Measurements from ENCODE around the gene BANF1.

The BANF1 gene

GRCh38 chr11:66013762-66014100 is 11.4 kb downstream of the BANF1 start:
- Histone ChIP-seq H3K27me3 (ENCODE audit: insufficient read depth, low read length, poor library complexity) (no peaks in the 10 kb centered on the region), H2AFZ (ENCODE audit: low read depth, low read length) (no peak overlapping the region), H3K4me3 (ENCODE audit: low read depth in 1 of 2, low read length in 2 of 2) (no peak overlapping the region), H4K20me1 (ENCODE audit: insufficient read depth, low read length) (peaks cover 3% of the 10 kb centered on the region; the same call in 1 of the 2 replicates), H3K4me1 (ENCODE audit: insufficient read depth, low read length) (no peaks in the 10 kb centered on the region), H3K9me3 (ENCODE audit: insufficient read depth, low read length, severe bottlenecking) (no peaks in the 10 kb centered on the region), H3K79me2 (ENCODE audit: insufficient read depth, low read length) (no peaks in the 10 kb centered on the region), H3K4me2 (ENCODE audit: insufficient read depth, low read length) (no peak overlapping the region), H3K36me3 (ENCODE audit: insufficient read depth, low read length) (no peaks in the 10 kb centered on the region), H3K27ac (ENCODE audit: low read length) (no peak overlapping the region), H3K9ac (ENCODE audit: low read depth, low read length) (no peak overlapping the region)
- DNase-seq = no peak
- ATAC-seq (ENCODE audit: insufficient read depth, low read depth) = no peak
- TF ChIP-seq CTCF (IDR thresholded peaks at IDR 0.05; ENCODE audit: borderline replicate concordance, extremely low read depth, low read length, poor library complexity, severe bottlenecking) (no peak), EZH2 (IDR thresholded peaks at IDR 0.05; ENCODE audit: borderline replicate concordance, low read depth, low read length, severe bottlenecking) (no peak)

GRCh38 chr11:66014804-66015453 is 12.6 kb downstream of the BANF1 start:
- Histone ChIP-seq H4K20me1 (ENCODE audit: insufficient read depth, low read length) (peaks cover 3% of the 10 kb centered on the region; the same call in 1 of the 2 replicates), H3K27me3 (ENCODE audit: insufficient read depth, low read length, poor library complexity) (no peaks in the 10 kb centered on the region), H3K36me3 (ENCODE audit: insufficient read depth, low read length) (no peaks in the 10 kb centered on the region), H3K4me1 (ENCODE audit: insufficient read depth, low read length) (no peaks in the 10 kb centered on the region), H2AFZ (ENCODE audit: low read depth, low read length) (peak overlapping the region; percentile 33; the same call in 1 of the 2 replicates), H3K27ac (ENCODE audit: low read length) (no peak overlapping the region), H3K9me3 (ENCODE audit: insufficient read depth, low read length, severe bottlenecking) (no peaks in the 10 kb centered on the region), H3K79me2 (ENCODE audit: insufficient read depth, low read length) (no peaks in the 10 kb centered on the region), H3K9ac (ENCODE audit: low read depth, low read length) (no peak overlapping the region), H3K4me3 (ENCODE audit: low read depth in 1 of 2, low read length in 2 of 2) (no peak overlapping the region), H3K4me2 (ENCODE audit: insufficient read depth, low read length) (no peak overlapping the region)
- ATAC-seq (ENCODE audit: insufficient read depth, low read depth) (peak; percentile 19; the same call in 1 of the 3 replicates), DNase-seq (no peak)
- TF ChIP-seq EZH2 (IDR thresholded peaks at IDR 0.05; ENCODE audit: borderline replicate concordance, low read depth, low read length, severe bottlenecking) = no peak
- no peak for TF ChIP-seq CTCF (IDR thresholded peaks at IDR 0.05; ENCODE audit: borderline replicate concordance, extremely low read depth, low read length, poor library complexity, severe bottlenecking)

GRCh38 chr11:66015454-66015881 is 13.2 kb downstream of the BANF1 start:
- ATAC-seq (ENCODE audit: insufficient read depth, low read depth) (0 out of 3 replicates have a peak, but pooled peaks have one; percentile 35), DNase-seq (no peak)
- peaks cover 3% of the 10 kb centered on the region; the same call in 1 of the 2 replicates for H4K20me1 ChIP-seq (ENCODE audit: insufficient read depth, low read length)
- H3K36me3 ChIP-seq (ENCODE audit: insufficient read depth, low read length) = no peaks in the 10 kb centered on the region
- no peak for TF ChIP-seq EZH2 (IDR thresholded peaks at IDR 0.05; ENCODE audit: borderline replicate concordance, low read depth, low read length, severe bottlenecking)
- H3K4me1 ChIP-seq (ENCODE audit: insufficient read depth, low read length) = no peaks in the 10 kb centered on the region
- H3K4me3 ChIP-seq (ENCODE audit: low read depth in 1 of 2, low read length in 2 of 2) = no peak overlapping the region
- H3K9me3 ChIP-seq (ENCODE audit: insufficient read depth, low read length, severe bottlenecking) = no peaks in the 10 kb centered on the region
- H2AFZ ChIP-seq (ENCODE audit: low read depth, low read length) = no peak overlapping the region
- no peaks in the 10 kb centered on the region for H3K79me2 ChIP-seq (ENCODE audit: insufficient read depth, low read length)
- H3K27me3 ChIP-seq (ENCODE audit: insufficient read depth, low read length, poor library complexity) = no peaks in the 10 kb centered on the region
- H3K27ac ChIP-seq (ENCODE audit: low read length) = no peak overlapping the region
- H3K9ac ChIP-seq (ENCODE audit: low read depth, low read length) = no peak overlapping the region
- H3K4me2 ChIP-seq (ENCODE audit: insufficient read depth, low read length) = no peak overlapping the region

- H3K9me3 ChIP-seq (ENCODE audit: insufficient read depth, low read length, severe bottlenecking) = no peaks in the 10 kb centered on the region
- DNase-seq = no peak
- no peak overlapping the region for H3K27ac ChIP-seq (ENCODE audit: low read length)
- H4K20me1 ChIP-seq (ENCODE audit: insufficient read depth, low read length) = peaks cover 3% of the 10 kb centered on the region; the same call in 1 of the 2 replicates
- H3K36me3 ChIP-seq (ENCODE audit: insufficient read depth, low read length) = no peaks in the 10 kb centered on the region
- no peaks in the 10 kb centered on the region for H3K4me1 ChIP-seq (ENCODE audit: insufficient read depth, low read length)
- no peaks in the 10 kb centered on the region for H3K27me3 ChIP-seq (ENCODE audit: insufficient read depth, low read length, poor library complexity)
- no peaks in the 10 kb centered on the region for H3K79me2 ChIP-seq (ENCODE audit: insufficient read depth, low read length)
- TF ChIP-seq EZH2 (IDR thresholded peaks at IDR 0.05; ENCODE audit: borderline replicate concordance, low read depth, low read length, severe bottlenecking) = no peak
- no peak for TF ChIP-seq CTCF (IDR thresholded peaks at IDR 0.05; ENCODE audit: borderline replicate concordance, extremely low read depth, low read length, poor library complexity, severe bottlenecking)
- no peak overlapping the region for H3K9ac ChIP-seq (ENCODE audit: low read depth, low read length)
- H3K4me2 ChIP-seq (ENCODE audit: insufficient read depth, low read length) = no peak overlapping the region
- no peak overlapping the region for H2AFZ ChIP-seq (ENCODE audit: low read depth, low read length)
- no peak overlapping the region for H3K4me3 ChIP-seq (ENCODE audit: low read depth in 1 of 2, low read length in 2 of 2)
- no peak for ATAC-seq (ENCODE audit: insufficient read depth, low read depth)
Observed at GRCh38 chr11:66015936-66016792, 13.9 kb downstream of the BANF1 start.
